Measurements from ENCODE around the gene HOMER3.

DNA sequence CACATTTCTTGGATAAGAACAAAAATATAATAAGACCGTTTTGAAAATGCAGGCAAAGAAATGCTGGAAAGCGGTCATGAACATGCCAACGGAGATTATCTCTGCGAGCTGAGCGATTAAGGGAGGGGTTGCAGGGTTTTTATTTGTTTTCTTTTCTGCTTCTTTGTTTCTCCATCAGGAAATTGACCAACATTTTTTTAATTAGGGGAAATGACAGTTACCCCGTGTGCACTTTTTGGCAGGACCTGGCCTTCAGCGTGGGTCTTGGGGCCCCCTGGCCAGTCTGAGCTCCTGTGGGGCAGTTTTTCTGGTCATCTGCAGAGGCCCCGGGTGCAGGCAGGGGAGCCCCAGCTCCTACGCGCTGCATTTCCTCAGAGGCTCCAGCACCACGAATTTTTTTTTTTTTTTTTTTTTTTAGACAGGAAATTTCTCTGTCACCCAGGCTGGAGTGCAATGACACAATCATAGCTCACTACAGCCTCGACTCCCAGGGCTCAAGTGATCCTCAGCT is 31.3 kb upstream of the HOMER3 start:
- no peak for TF ChIP-seq POLR2AphosphoS5 (IDR thresholded peaks at IDR 0.05)
- no peak for TF ChIP-seq CTCF (IDR thresholded peaks at IDR 0.05)

Measured in breast epithelium (tissue), 3 donors.